ENCODE data around the gene C1orf167.

DNA sequence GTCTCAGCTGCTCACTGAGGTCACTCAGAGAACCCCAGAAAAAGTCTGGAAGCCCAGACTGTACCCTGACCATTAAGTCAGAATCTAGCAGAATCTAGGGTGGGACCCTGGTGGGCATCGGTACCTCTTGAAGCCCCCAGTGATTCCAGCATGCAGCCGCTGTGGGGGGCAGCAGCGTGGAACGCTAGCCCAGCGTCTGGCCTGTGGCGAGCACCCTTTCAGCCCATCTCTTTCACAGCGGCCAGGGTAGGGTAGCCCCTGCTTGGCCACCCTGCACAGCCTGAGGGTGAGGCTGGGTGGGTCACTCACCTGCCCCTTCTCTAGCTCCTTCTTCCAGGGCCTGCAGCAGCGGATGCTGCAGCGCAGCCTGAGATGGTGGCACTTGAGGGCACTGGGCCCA lies 16.3 kb downstream of the C1orf167 start:
- TF ChIP-seq CTCF (IDR thresholded peaks at IDR 0.05) (no peak), POLR2A (IDR thresholded peaks at IDR 0.05) (no peak)

All from testis (tissue), 2 donors.